Ovary (tissue), 9 donors: ENCODE measurements around the gene CBX2. TPM values are rescaled to one million over a fixed set of nuclear protein-coding genes. Genes with fewer than 3 reads are reported as not detected.

ENCODE experiments used
- DNase-seq, 5 donors: peaks; one replicate each; pipeline ENCODE4 v3.0.0-alpha.2; 2019 to 2020
- H3K27ac ChIP-seq, 2 donors: fragments of 200-600 bp; one replicate each; pipeline versions ENCODE4 v1.5.1 to v1.8.0; 2019 to 2022
- H3K27me3 ChIP-seq: fragments of 200-600 bp; one replicate; pipeline ENCODE4 v1.8.0; 2022
- H3K36me3 ChIP-seq: fragments of 200-600 bp; sonication (generic); one replicate; pipeline ENCODE4 v1.5.1; 2019
- H3K4me1 ChIP-seq: one replicate; pipeline ENCODE4 v1.8.1; 2013; ENCODE audit warnings: mild to moderate bottlenecking, moderate library complexity; ENCODE audit not compliant: insufficient read depth
- H3K4me3 ChIP-seq: fragments of 200-600 bp; sonication (generic); one replicate; pipeline ENCODE4 v1.5.1; 2017
- H3K9me3 ChIP-seq, 2 donors: fragments of 200-600 bp in 1 of 2; sonication (generic) in 1 of 2; one replicate each; pipeline versions ENCODE4 v1.5.1 to v1.8.1; 2013 to 2019; ENCODE audit warnings: mild to moderate bottlenecking in 1 of 2, moderate library complexity in 1 of 2
- EP300 ChIP-seq: sonication (generic); formaldehyde crosslinking; IDR thresholded peaks from one replicate; pipeline ENCODE4 v1.6.1; 2017; ENCODE audit warnings: antibody characterized with exemption
- POLR2A ChIP-seq: fragments of 450-650 bp; IDR thresholded peaks from one replicate; pipeline ENCODE4 v1.6.1; 2017; ENCODE audit warnings: antibody characterized with exemption, mild to moderate bottlenecking, moderate library complexity
- WGBS, 3 donors: extraction: QIAGEN DNeasy Blood & Tissue Kit in 1 of 3; methylation state at CpG; one replicate each; pipeline versions ENCODE4 v1.1.5 to v1.1.7; 2013 to 2017; 5-methylcytosine and 5-hydroxymethylcytosine counted together
- intact Hi-C, 4 donors: fragments of 100-400 bp; cut with DNase I; formaldehyde crosslinking; loops; one replicate each; pipeline versions ENCODE4 v1.11.0 to v1.15.1; 2022 to 2023
- polyA plus RNA-seq, 2 donors: library from polyadenylated mRNA; stranded (reverse); fragments of 200-250 nt in 1 of 2; fragments of 350-450 nt in 1 of 2; fragmentation: Illumina TruSeq in 1 of 2; extraction: RNeasy Lipid Tissue Mini Kit (QIAGEN cat#74804) in 1 of 2; gene quantifications; one replicate each; pipeline ENCODE4 v1.2.3, GENCODE V29; 2013 to 2014
- total RNA-seq, 7 donors: library from RNA; depleted of rRNA in 2 of 7; stranded (reverse); fragments of >200 nt in 2 of 7; fragmentation: NEBNext Ultra II Directional in 3 of 7; extraction: Animal tissue kit (Norgen Biotek cat#: 25700) in 3 of 7; gene quantifications; one replicate each; pipeline versions ENCODE4 v1.1.0 to v1.2.4, GENCODE V29; 2016 to 2023
- TF ChIP-seq, protein P1 (sequence below), 3 donors: fragments of 450-650 bp in 2 of 3; fragments of 200-600 bp in 1 of 3; IDR thresholded peaks; one replicate each; pipeline versions ENCODE4 v1.5.1 to v1.8.0; 2016 to 2022; ENCODE audit warnings: antibody characterized with exemption in 3 of 3, mild to moderate bottlenecking in 1 of 3
- donor health status: DM: no; HTN: no; CAD: no; lungs with moderate emphysema.
- donor health status: DM: no; HTN: no; CAD: no.
- donor health status: Bipolar disorder and iron deficiency.
- donor health status: DM: yes; HTN: yes; CAD: no.
- donor health status: DM: no; HTN: no; CAD: no.
- donor health status: DM: yes; HTN: yes; CAD: no.

Gene CBX2
- total and polyA plus RNA-seq, 9 donors, result 0.92 to 5.7 (median 4.7) TPM

DNA sequence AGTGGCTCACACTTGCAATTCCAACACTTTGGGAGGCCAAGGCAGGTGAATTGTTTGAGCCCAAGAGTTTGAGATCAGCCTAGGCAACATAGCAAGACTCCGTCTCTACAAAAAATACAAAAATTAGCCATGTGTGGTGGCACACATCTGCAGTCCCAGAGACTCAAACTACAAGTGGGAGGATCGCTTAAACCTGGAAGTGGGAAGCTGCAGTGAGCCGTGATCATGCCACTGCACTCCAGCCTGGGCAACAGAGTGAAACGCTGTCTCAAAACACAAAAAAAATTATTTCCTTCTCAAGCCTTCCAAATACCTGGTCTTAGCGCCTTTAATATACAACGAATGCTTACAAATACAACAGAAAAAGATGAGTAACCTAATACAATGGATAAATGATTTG lies 19.7 kb upstream of the CBX2 start:
- no peaks in the 10 kb centered on the region for H3K27me3 ChIP-seq
- H3K36me3 ChIP-seq, result no peaks in the 10 kb centered on the region
- H3K4me1 ChIP-seq, result peaks cover 2% of the 10 kb centered on the region
- H3K4me3 ChIP-seq, result no peak overlapping the region
- no peak overlapping the region for H3K27ac ChIP-seq
- WGBS, 3 donors, result 86 to 90% (median 88%) methylated on average over 6 of the region's 6 CpGs
- TF ChIP-seq, protein P1, sequence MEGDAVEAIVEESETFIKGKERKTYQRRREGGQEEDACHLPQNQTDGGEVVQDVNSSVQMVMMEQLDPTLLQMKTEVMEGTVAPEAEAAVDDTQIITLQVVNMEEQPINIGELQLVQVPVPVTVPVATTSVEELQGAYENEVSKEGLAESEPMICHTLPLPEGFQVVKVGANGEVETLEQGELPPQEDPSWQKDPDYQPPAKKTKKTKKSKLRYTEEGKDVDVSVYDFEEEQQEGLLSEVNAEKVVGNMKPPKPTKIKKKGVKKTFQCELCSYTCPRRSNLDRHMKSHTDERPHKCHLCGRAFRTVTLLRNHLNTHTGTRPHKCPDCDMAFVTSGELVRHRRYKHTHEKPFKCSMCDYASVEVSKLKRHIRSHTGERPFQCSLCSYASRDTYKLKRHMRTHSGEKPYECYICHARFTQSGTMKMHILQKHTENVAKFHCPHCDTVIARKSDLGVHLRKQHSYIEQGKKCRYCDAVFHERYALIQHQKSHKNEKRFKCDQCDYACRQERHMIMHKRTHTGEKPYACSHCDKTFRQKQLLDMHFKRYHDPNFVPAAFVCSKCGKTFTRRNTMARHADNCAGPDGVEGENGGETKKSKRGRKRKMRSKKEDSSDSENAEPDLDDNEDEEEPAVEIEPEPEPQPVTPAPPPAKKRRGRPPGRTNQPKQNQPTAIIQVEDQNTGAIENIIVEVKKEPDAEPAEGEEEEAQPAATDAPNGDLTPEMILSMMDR (IDR thresholded peaks at IDR 0.05), result no peak
- no peak for TF ChIP-seq EP300
- intact Hi-C loops, result no loop called here
- no peak for DNase-seq
- no peaks in the 10 kb centered on the region for H3K9me3 ChIP-seq

DNA sequence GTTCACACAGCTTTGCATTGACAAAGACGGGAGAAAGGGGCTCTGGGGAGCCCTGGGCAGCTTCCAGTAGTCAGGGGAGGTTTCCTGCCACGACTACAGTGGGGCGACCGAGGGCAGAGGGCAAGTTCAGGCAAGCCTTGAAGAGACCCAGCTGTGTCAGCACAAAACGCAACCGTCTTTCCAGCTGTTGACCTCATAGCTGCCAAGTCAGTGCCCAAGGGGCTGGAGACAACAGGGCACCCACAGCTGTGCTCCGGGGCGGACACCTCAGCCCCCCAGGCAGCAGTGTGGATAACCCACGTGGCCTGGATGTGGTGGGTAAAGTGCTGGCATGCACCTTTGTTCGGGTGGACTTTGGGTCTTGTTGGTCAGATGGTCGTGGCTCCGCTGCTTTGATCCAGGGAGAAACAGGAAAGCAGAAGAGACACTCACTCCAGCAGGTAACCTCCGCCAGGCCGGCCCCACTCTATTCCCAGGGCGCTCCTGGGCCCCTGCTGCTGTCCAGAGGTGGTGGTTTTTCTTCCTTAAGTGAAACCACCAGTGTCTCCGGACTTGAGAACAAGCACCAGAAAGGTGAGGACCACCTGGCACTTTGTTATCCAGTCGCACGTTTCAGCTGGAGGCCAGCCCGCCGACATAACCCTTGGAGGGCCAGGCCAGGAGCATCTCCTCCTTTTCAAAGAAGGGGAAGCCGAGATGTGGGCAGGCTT lies 17.6 kb upstream of the CBX2 start:
- H3K9me3 ChIP-seq, result no peaks in the 10 kb centered on the region
- no peak overlapping the region for H3K27ac ChIP-seq
- intact Hi-C loops, result no loop called here
- TF ChIP-seq, protein P1 (IDR thresholded peaks at IDR 0.05), result no peak
- TF ChIP-seq EP300 (no peak), POLR2A (no peak)
- H3K27me3 ChIP-seq, result no peaks in the 10 kb centered on the region
- H3K4me3 ChIP-seq, result no peak overlapping the region
- no peak for DNase-seq
- no peaks in the 10 kb centered on the region for H3K36me3 ChIP-seq
- H3K4me1 ChIP-seq, result no peaks in the 10 kb centered on the region
- WGBS, 3 donors, result 70 to 77% (median 72%) methylated on average over 21 of the region's 21 CpGs

DNA sequence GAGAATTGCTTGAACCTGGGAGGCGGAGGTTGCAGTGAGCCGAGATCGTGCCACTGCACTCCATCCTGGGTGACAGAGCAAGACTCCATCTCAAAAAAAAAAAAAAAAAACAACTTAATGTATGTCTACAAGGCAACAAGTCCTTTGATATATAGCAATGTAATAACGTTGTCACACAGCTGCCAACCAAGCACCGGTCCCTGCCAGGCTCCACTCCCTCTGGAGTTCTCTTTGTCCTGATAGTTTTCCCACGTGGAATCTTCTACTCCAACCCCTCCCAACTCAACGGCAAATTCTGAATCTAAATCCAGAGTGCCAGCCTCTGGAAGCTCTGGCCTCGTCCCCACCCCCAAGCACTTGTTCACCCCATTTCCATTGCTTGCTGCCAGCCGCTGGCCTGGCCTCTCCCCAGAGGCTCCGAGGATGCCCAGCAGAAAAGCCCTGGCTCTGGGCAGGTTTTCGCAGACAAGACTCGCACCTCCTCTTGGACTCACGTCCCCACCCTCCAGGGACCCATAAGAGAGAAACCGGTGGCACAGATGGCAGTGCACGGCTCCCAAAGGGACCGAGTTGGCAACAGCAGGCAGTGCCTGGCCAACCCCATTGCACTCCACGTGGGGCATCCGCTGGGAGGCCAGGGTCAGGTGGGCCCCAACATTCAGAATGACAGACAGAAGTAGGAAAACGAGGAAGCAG lies 15.9 kb upstream of the CBX2 start:
- no peak for TF ChIP-seq EP300
- TF ChIP-seq, protein P1 (IDR thresholded peaks at IDR 0.05), result no peak
- TF ChIP-seq POLR2A, result no peak
- no peaks in the 10 kb centered on the region for H3K9me3 ChIP-seq
- no peak overlapping the region for H3K27ac ChIP-seq
- 78 to 83% (median 81%) methylated on average over 19 of the region's 19 CpGs for WGBS, 3 donors
- H3K4me1 ChIP-seq, result no peaks in the 10 kb centered on the region
- H3K27me3 ChIP-seq, result no peaks in the 10 kb centered on the region
- H3K4me3 ChIP-seq, result no peak overlapping the region
- intact Hi-C loops, result no loop called here
- no peak for DNase-seq
- no peaks in the 10 kb centered on the region for H3K36me3 ChIP-seq

DNA sequence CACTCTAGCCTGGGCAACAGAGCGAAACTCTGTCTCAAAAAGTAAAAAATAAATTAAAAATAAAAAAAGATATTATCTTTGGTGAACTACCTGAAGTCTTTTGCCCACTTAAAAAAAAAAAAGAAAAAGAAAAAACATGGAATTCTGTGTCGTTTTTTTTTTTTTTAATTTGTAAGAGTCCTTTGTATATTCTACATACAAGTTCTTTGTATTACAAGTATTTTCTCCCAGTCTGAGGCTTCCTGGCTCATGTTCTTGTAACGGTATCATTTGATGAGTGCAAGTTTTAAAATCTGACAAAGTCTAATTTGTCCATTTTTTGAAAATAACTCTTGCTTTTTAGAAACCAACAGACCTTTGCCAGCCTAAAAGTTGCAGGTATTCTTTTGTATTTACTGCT lies 12.2 kb upstream of the CBX2 start:
- Histone ChIP-seq H3K4me3 (no peak overlapping the region), H3K27me3 (no peaks in the 10 kb centered on the region), H3K4me1 (no peaks in the 10 kb centered on the region), H3K36me3 (no peaks in the 10 kb centered on the region), H3K9me3 (no peaks in the 10 kb centered on the region), H3K27ac (no peak overlapping the region)
- intact Hi-C loops, result no loop called here
- WGBS, 3 donors, result 72 to 77% (median 75%) methylated on average over 3 of the region's 3 CpGs
- TF ChIP-seq, protein P1 (IDR thresholded peaks at IDR 0.05), result no peak
- no peak for DNase-seq
